WI38 (cell line): ENCODE data around the gene SARS1.

Source experiments
- H3K4me3 ChIP-seq: 2 replicates; pipeline ENCODE4 v1.5.1; 2011; ENCODE audit warnings: low read depth, mild to moderate bottlenecking, control low read depth, low read length
- CTCF ChIP-seq: IDR thresholded peaks from 2 replicates; pipeline ENCODE4 v1.5.1; 2012; ENCODE audit warnings: low read depth, mild to moderate bottlenecking, control low read depth, low read length

Gene SARS1

GRCh38 chr1:109181085-109181806 is 32.5 kb upstream of the SARS1 start:
- no peak overlapping the region for H3K4me3 ChIP-seq
- TF ChIP-seq CTCF = no peak

- TF ChIP-seq CTCF = no peak
- H3K4me3 ChIP-seq = no peak overlapping the region
Observed at GRCh38 chr1:109181807-109182163, 31.9 kb upstream of the SARS1 start.

GRCh38 chr1:109183058-109183738 is 30.5 kb upstream of the SARS1 start:
- no peak overlapping the region for H3K4me3 ChIP-seq
- no peak for TF ChIP-seq CTCF

GRCh38 chr1:109184687-109185086 is 29.0 kb upstream of the SARS1 start:
- no peak overlapping the region for H3K4me3 ChIP-seq
- TF ChIP-seq CTCF = no peak

GRCh38 chr1:109185357-109185756 is 28.4 kb upstream of the SARS1 start:
- no peak overlapping the region for H3K4me3 ChIP-seq
- no peak for TF ChIP-seq CTCF

GRCh38 chr1:109185990-109186732 is 27.6 kb upstream of the SARS1 start:
- no peak overlapping the region for H3K4me3 ChIP-seq
- no peak for TF ChIP-seq CTCF

- TF ChIP-seq CTCF = no peak
- H3K4me3 ChIP-seq = no peak overlapping the region
Observed at GRCh38 chr1:109186733-109187086, 27.0 kb upstream of the SARS1 start.
